ENCODE data around the gene ANKRD18A.
"Not testable (repeated sequence)": the region's sequence is repeated elsewhere in the genome, so short reads cannot be mapped to it uniquely, and the experiment has no call there.

The ANKRD18A gene

GRCh38 chr9:38622951-38623350 lies 2.6 kb upstream of the ANKRD18A start:
- peak; percentile 49 for DNase-seq

GRCh38 chr9:38622288-38622674 lies 1.9 kb upstream of the ANKRD18A start:
- DNase-seq = peak; percentile 24

- peak; percentile 35 for DNase-seq
These were observed 1.3 kb upstream of the ANKRD18A start for GRCh38 chr9:38621434-38622287.

GRCh38 chr9:38619556-38620447 lies 594 bp downstream of the ANKRD18A start:
- no peak for DNase-seq

- DNase-seq = not testable (repeated sequence)
These were observed 22.2 kb downstream of the ANKRD18A start for GRCh38 chr9:38598029-38598745.

GRCh38 chr9:38595117-38595516 lies 25.3 kb downstream of the ANKRD18A start:
- not testable (repeated sequence) for DNase-seq

GRCh38 chr9:38591346-38592063 lies 28.9 kb downstream of the ANKRD18A start:
- not testable (repeated sequence) for DNase-seq

GRCh38 chr9:38583765-38584164 lies 36.6 kb downstream of the ANKRD18A start:
- peak; percentile 10 for DNase-seq

- DNase-seq = not testable (repeated sequence)
These were observed 40.3 kb downstream of the ANKRD18A start for GRCh38 chr9:38580112-38580511.

GRCh38 chr9:38576181-38576580 lies 44.2 kb downstream of the ANKRD18A start:
- not testable (repeated sequence) for DNase-seq

GRCh38 chr9:38566048-38566447 lies 54.3 kb downstream of the ANKRD18A start:
- not testable (repeated sequence) for DNase-seq

GRCh38 chr9:38565178-38565577 lies 55.2 kb downstream of the ANKRD18A start:
- DNase-seq = not testable (repeated sequence)

GRCh38 chr9:38563911-38564310 lies 56.5 kb downstream of the ANKRD18A start:
- DNase-seq = not testable (repeated sequence)

GRCh38 chr9:38561134-38561533 lies 59.3 kb downstream of the ANKRD18A start:
- DNase-seq = peak; percentile 2

- DNase-seq = not testable (repeated sequence)
These were observed 61.2 kb downstream of the ANKRD18A start for GRCh38 chr9:38559172-38559571.

- DNase-seq = not testable (repeated sequence)
These were observed 62.6 kb downstream of the ANKRD18A start for GRCh38 chr9:38557746-38558145.

- not testable (repeated sequence) for DNase-seq
These were observed 65.4 kb downstream of the ANKRD18A start for GRCh38 chr9:38554966-38555365.

- DNase-seq = not testable (repeated sequence)
These were observed 67.4 kb downstream of the ANKRD18A start for GRCh38 chr9:38553019-38553418.

GRCh38 chr9:38546497-38547163 lies 73.8 kb downstream of the ANKRD18A start:
- DNase-seq = peak; percentile 13

GRCh38 chr9:38540535-38540934 lies 79.9 kb downstream of the ANKRD18A start:
- peak; percentile 4 for DNase-seq

- DNase-seq = no peak
These were observed 91.1 kb downstream of the ANKRD18A start for GRCh38 chr9:38529317-38529716.

GRCh38 chr9:38527503-38527902 lies 92.9 kb downstream of the ANKRD18A start:
- no peak for DNase-seq

Data from hematopoietic multipotent progenitor cell treated with erythropoietin and hydrocortisone succinate and interleukin-3 and kit ligand, for 4 days (in vitro differentiated cells).